HepG2 (cell line): ENCODE results near the gene ESPN. TPM values are rescaled to one million over a fixed set of nuclear protein-coding genes. Genes with fewer than 3 reads are reported as not detected.

Source experiments
- CENPX ChIP-seq: sonication (generic); formaldehyde crosslinking; IDR thresholded peaks from 2 replicates; pipeline ENCODE4 v1.9.0; 2021; ENCODE audit warnings: mild to moderate bottlenecking, missing genetic modification reagents, moderate library complexity
- MXI1 ChIP-seq: IDR thresholded peaks from 3 replicates; pipeline ENCODE4 v1.6.1; 2012; ENCODE audit warnings: low read depth, low read length, inconsistent platforms, borderline replicate concordance
- NFYC ChIP-seq: IDR thresholded peaks from 2 replicates; pipeline ENCODE4 v1.6.1; 2016; ENCODE audit warnings: missing genetic modification reagents, missing compliant biosample characterization
- SSRP1 ChIP-seq: IDR thresholded peaks from 2 replicates; pipeline ENCODE4 v1.6.1; 2016; ENCODE audit warnings: control low read depth
- ZBTB42 ChIP-seq: sonication (generic); formaldehyde crosslinking; IDR thresholded peaks from 2 replicates; pipeline ENCODE4 v1.5.0; 2020; ENCODE audit warnings: mild to moderate bottlenecking, missing genetic modification reagents
- ZNF138 ChIP-seq: sonication (generic); formaldehyde crosslinking; IDR thresholded peaks from 2 replicates; pipeline ENCODE4 v1.5.0; 2020; ENCODE audit warnings: mild to moderate bottlenecking, low read depth, missing genetic modification reagents
- ZNF30 ChIP-seq: sonication (generic); formaldehyde crosslinking; IDR thresholded peaks from 2 replicates; pipeline ENCODE4 v1.5.0; 2020; ENCODE audit warnings: mild to moderate bottlenecking, missing genetic modification reagents
- ZNF337 ChIP-seq: sonication (generic); formaldehyde crosslinking; IDR thresholded peaks from 2 replicates; pipeline ENCODE4 v1.5.1; 2020; ENCODE audit warnings: missing genetic modification reagents, low read depth, mild to moderate bottlenecking, borderline replicate concordance
- ZNF441 ChIP-seq: sonication (generic); formaldehyde crosslinking; IDR thresholded peaks from 2 replicates; pipeline ENCODE4 v1.7.0; 2021; ENCODE audit warnings: missing genetic modification reagents, borderline replicate concordance
- ZNF510 ChIP-seq: sonication (generic); formaldehyde crosslinking; IDR thresholded peaks from 2 replicates; pipeline ENCODE4 v1.4.0; 2020; ENCODE audit warnings: low read depth, mild to moderate bottlenecking, missing genetic modification reagents
- ZNF570 ChIP-seq: sonication (generic); formaldehyde crosslinking; IDR thresholded peaks from 2 replicates; pipeline ENCODE4 v1.4.0; 2020; ENCODE audit warnings: mild to moderate bottlenecking, missing genetic modification reagents, borderline replicate concordance
- ZNF678 ChIP-seq: sonication (generic); formaldehyde crosslinking; IDR thresholded peaks from 2 replicates; pipeline ENCODE4 v1.4.0; 2020; ENCODE audit warnings: mild to moderate bottlenecking, missing genetic modification reagents
- ZNF781 ChIP-seq: sonication (generic); formaldehyde crosslinking; IDR thresholded peaks from 2 replicates; pipeline ENCODE4 v1.5.1; 2020; ENCODE audit warnings: borderline replicate concordance, mild to moderate bottlenecking, missing genetic modification reagents; ENCODE audit errors: not compliant biosample characterization
- ZNF816 ChIP-seq: sonication (generic); formaldehyde crosslinking; IDR thresholded peaks from 2 replicates; pipeline ENCODE4 v1.8.0; 2022; ENCODE audit warnings: missing genetic modification reagents, mild to moderate bottlenecking, borderline replicate concordance
- ZZZ3 ChIP-seq: sonication (generic); formaldehyde crosslinking; IDR thresholded peaks from 2 replicates; pipeline ENCODE4 v1.4.0; 2020; ENCODE audit warnings: missing genetic modification reagents, mild to moderate bottlenecking, borderline replicate concordance
- polyA plus RNA-seq, 8 experiments: library from polyadenylated mRNA; depleted of rRNA in 3 of 8; stranded (reverse) in 7 of 8; unstranded in 1 of 8; fragments of >200 nt; fragmentation: Illumina TruSeq in 4 of 8; extraction: Trizol in 4 of 8; gene quantifications; 2 replicates each; pipeline versions ENCODE4 v1.2.1 to v1.2.3, GENCODE V29; 2011 to 2016; ENCODE audit warnings: low read depth in 4 of 8, missing spikeins in 1 of 8, mixed read lengths in 1 of 8; ENCODE audit not compliant: insufficient read depth in 1 of 8
- total RNA-seq, 5 experiments: library from RNA; depleted of rRNA; stranded (reverse); fragments of >200 nt; fragmentation: Illumina TruSeq; extraction: Trizol; gene quantifications; 2 replicates each; pipeline ENCODE4 v1.2.3, GENCODE V29; 2016; ENCODE audit warnings: low read depth in 1 of 5
- TF ChIP-seq, protein P1 (sequence below): sonication (generic); formaldehyde crosslinking; IDR thresholded peaks from 2 replicates; pipeline ENCODE4 v1.5.0; 2020; ENCODE audit warnings: missing genetic modification reagents
- TF ChIP-seq, protein P2 (sequence below): sonication (generic); formaldehyde crosslinking; conservative IDR thresholded peaks from 2 replicates; pipeline ENCODE4 v1.4.0; 2020; ENCODE audit warnings: missing genetic modification reagents
- TF ChIP-seq, protein P3 (sequence below): sonication (generic); formaldehyde crosslinking; IDR thresholded peaks from 2 replicates; pipeline ENCODE4 v1.4.0; 2020; ENCODE audit warnings: mild to moderate bottlenecking, missing genetic modification reagents
- TF ChIP-seq, protein P4 (sequence below): sonication (generic); formaldehyde crosslinking; IDR thresholded peaks from 2 replicates; pipeline ENCODE4 v1.9.0; 2021; ENCODE audit warnings: missing genetic modification reagents, borderline replicate concordance
- TF ChIP-seq, protein P5 (sequence below): IDR thresholded peaks from 2 replicates; pipeline ENCODE4 v1.6.1; 2016; ENCODE audit warnings: low read depth, borderline replicate concordance

The ESPN gene
- total and polyA plus RNA-seq, 2 of the 13 experiments (the other 11 are each of a cell fraction or from before 2014, with no cell fraction given) = 48.6 to 54.2 TPM

DNA sequence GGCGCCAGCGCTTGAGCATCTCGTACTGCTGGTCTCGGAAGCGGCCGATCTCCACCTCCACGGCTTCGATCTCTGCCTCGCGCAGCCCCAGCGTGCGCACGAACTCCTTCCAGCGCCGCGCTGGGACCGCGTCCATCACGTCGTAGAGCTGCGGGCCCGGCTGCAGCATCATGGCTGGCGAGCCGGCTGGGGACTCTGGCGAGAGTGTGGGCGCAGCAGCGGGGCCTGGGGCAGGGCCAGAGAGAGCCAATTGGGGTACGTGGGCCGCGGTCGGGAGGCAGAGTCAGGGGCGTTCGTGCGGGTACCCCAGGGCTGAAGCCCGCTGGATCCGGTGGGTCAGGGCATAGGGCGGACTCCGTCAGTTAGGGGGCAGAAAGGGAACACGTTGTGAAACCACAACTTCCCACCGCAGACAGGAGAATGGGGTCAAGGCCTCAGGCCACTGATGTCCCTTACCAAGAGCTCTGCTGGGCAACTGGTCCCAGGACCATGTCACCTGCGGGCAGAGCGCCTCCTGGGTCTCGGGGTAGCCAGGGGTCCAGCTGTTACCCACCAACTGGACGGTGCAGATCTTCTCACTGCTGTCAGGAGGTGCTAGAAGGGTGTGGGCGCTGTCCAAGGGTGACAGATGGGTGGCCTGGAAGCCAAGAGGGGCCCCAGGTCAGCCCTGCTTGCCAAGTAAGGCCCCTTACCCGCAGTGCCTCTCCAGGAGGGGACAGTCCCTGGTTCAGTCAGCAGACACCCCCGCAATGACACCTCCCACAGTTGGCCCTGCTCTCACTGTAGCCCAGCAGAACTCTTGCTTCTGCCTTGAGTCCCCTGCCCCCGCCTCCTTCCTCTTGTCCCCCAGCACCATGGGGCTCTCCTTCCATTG is 37.2 kb downstream of the ESPN start (continued):
- TF ChIP-seq ZNF781 = no peak
- 0 out of 2 replicates have a peak, but pooled peaks have one; percentile 28 for TF ChIP-seq SSRP1 (CRISPR knock-in tag)
- TF ChIP-seq ZNF570 (CRISPR knock-in tag) = no peak
- TF ChIP-seq ZNF678 (CRISPR knock-in tag) = no peak
- TF ChIP-seq ZNF138 (CRISPR knock-in tag) = no peak
- no peak for TF ChIP-seq ZNF337
- no peak for TF ChIP-seq ZNF816 (CRISPR knock-in tag)
- TF ChIP-seq, protein P1, sequence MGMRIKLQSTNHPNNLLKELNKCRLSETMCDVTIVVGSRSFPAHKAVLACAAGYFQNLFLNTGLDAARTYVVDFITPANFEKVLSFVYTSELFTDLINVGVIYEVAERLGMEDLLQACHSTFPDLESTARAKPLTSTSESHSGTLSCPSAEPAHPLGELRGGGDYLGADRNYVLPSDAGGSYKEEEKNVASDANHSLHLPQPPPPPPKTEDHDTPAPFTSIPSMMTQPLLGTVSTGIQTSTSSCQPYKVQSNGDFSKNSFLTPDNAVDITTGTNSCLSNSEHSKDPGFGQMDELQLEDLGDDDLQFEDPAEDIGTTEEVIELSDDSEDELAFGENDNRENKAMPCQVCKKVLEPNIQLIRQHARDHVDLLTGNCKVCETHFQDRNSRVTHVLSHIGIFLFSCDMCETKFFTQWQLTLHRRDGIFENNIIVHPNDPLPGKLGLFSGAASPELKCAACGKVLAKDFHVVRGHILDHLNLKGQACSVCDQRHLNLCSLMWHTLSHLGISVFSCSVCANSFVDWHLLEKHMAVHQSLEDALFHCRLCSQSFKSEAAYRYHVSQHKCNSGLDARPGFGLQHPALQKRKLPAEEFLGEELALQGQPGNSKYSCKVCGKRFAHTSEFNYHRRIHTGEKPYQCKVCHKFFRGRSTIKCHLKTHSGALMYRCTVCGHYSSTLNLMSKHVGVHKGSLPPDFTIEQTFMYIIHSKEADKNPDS (CRISPR knock-in tag) = no peak; the same call in 1 of the 2 replicates
- TF ChIP-seq, protein P2, sequence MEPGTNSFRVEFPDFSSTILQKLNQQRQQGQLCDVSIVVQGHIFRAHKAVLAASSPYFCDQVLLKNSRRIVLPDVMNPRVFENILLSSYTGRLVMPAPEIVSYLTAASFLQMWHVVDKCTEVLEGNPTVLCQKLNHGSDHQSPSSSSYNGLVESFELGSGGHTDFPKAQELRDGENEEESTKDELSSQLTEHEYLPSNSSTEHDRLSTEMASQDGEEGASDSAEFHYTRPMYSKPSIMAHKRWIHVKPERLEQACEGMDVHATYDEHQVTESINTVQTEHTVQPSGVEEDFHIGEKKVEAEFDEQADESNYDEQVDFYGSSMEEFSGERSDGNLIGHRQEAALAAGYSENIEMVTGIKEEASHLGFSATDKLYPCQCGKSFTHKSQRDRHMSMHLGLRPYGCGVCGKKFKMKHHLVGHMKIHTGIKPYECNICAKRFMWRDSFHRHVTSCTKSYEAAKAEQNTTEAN (CRISPR knock-in tag) = no peak
- TF ChIP-seq, protein P3, sequence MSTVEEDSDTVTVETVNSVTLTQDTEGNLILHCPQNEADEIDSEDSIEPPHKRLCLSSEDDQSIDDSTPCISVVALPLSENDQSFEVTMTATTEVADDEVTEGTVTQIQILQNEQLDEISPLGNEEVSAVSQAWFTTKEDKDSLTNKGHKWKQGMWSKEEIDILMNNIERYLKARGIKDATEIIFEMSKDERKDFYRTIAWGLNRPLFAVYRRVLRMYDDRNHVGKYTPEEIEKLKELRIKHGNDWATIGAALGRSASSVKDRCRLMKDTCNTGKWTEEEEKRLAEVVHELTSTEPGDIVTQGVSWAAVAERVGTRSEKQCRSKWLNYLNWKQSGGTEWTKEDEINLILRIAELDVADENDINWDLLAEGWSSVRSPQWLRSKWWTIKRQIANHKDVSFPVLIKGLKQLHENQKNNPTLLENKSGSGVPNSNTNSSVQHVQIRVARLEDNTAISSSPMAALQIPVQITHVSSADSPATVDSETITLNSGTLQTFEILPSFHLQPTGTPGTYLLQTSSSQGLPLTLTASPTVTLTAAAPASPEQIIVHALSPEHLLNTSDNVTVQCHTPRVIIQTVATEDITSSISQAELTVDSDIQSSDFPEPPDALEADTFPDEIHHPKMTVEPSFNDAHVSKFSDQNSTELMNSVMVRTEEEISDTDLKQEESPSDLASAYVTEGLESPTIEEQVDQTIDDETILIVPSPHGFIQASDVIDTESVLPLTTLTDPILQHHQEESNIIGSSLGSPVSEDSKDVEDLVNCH (CRISPR knock-in tag) = no peak
- TF ChIP-seq ZNF441 = no peak
- TF ChIP-seq, protein P4, sequence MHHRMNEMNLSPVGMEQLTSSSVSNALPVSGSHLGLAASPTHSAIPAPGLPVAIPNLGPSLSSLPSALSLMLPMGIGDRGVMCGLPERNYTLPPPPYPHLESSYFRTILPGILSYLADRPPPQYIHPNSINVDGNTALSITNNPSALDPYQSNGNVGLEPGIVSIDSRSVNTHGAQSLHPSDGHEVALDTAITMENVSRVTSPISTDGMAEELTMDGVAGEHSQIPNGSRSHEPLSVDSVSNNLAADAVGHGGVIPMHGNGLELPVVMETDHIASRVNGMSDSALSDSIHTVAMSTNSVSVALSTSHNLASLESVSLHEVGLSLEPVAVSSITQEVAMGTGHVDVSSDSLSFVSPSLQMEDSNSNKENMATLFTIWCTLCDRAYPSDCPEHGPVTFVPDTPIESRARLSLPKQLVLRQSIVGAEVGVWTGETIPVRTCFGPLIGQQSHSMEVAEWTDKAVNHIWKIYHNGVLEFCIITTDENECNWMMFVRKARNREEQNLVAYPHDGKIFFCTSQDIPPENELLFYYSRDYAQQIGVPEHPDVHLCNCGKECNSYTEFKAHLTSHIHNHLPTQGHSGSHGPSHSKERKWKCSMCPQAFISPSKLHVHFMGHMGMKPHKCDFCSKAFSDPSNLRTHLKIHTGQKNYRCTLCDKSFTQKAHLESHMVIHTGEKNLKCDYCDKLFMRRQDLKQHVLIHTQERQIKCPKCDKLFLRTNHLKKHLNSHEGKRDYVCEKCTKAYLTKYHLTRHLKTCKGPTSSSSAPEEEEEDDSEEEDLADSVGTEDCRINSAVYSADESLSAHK = no peak
- no peak for TF ChIP-seq ZBTB42 (CRISPR knock-in tag)
- TF ChIP-seq, protein P5, sequence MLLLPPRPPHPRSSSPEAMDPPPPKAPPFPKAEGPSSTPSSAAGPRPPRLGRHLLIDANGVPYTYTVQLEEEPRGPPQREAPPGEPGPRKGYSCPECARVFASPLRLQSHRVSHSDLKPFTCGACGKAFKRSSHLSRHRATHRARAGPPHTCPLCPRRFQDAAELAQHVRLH = no peak
- TF ChIP-seq CENPX (CRISPR knock-in tag) = no peak
- TF ChIP-seq ZNF30 = no peak; the same call in 1 of the 2 replicates
- TF ChIP-seq MXI1 = no peak
- TF ChIP-seq ZNF510 = no peak
- no peak for TF ChIP-seq NFYC (CRISPR knock-in tag)
- TF ChIP-seq ZZZ3 (CRISPR knock-in tag) = no peak
